Left lung (tissue), 10 donors: Measurements from ENCODE around the gene SYNE2. TPM values are rescaled to one million over a fixed set of nuclear protein-coding genes. Genes with fewer than 3 reads are reported as not detected.
A peak's percentile ranks its signal among the peaks of the same experiment; 100 is the strongest.

Source experiments
- ATAC-seq: fragments of 200-7000 bp; cut with Tn5 transposase; one replicate; pipeline ENCODE4 v1.9.1; 2020; ENCODE audit warnings: moderate library complexity
- DNase-seq, 4 donors: peaks; one replicate each; pipeline ENCODE4 v3.0.0-alpha.2; 2013 to 2020
- H3K27ac ChIP-seq, 2 donors: fragments of 200-600 bp; sonication (generic) in 1 of 2; one replicate each; pipeline versions ENCODE4 v1.5.0 to v1.8.0; 2020 to 2021
- H3K27me3 ChIP-seq, 2 donors: fragments of 200-600 bp; sonication (generic) in 1 of 2; one replicate each; pipeline versions ENCODE4 v1.5.0 to v1.8.0; 2020 to 2021
- H3K36me3 ChIP-seq, 2 donors: fragments of 200-600 bp; sonication (generic) in 1 of 2; one replicate each; pipeline versions ENCODE4 v1.5.0 to v1.8.0; 2020 to 2021
- H3K4me1 ChIP-seq, 2 donors: fragments of 200-600 bp; one replicate each; pipeline ENCODE4 v1.8.0; 2021
- H3K4me3 ChIP-seq, 2 donors: fragments of 200-600 bp; sonication (generic) in 1 of 2; one replicate each; pipeline versions ENCODE4 v1.5.0 to v1.8.0; 2020 to 2021; ENCODE audit warnings: mild to moderate bottlenecking in 1 of 2
- H3K9me3 ChIP-seq, 2 donors: fragments of 200-600 bp; sonication (generic) in 1 of 2; one replicate each; pipeline versions ENCODE4 v1.5.0 to v1.8.0; 2020 to 2021
- CTCF ChIP-seq, 2 donors: fragments of 200-600 bp; sonication (generic) in 1 of 2; IDR thresholded peaks; one replicate each; pipeline versions ENCODE4 v1.5.0 to v1.8.0; 2021; ENCODE audit warnings: antibody characterized with exemption in 2 of 2
- intact Hi-C, 2 donors: fragments of 100-400 bp; cut with DNase I; formaldehyde crosslinking; loops; one replicate each; pipeline versions ENCODE4 v1.11.2 to v1.14.2; 2022
- polyA plus RNA-seq, 6 donors: library from polyadenylated mRNA; unstranded; fragments of 120-200 nt; gene quantifications; one replicate each; pipeline ENCODE4 v1.2.1, GENCODE V29; 2013; ENCODE audit not compliant: insufficient read length in 6 of 6
- total RNA-seq, 2 donors: library from RNA; stranded (reverse); fragmentation: NEBNext Ultra II Directional; extraction: Animal tissue kit (Norgen Biotek cat#: 25700); gene quantifications; one replicate each; pipeline ENCODE4 v1.2.1, GENCODE V29; 2021
- donor health status: DM: no; HTN: yes; CAD: no.
- donor health status: DM: no; HTN: no; CAD: no.

Gene SYNE2
- total and polyA plus RNA-seq, 8 donors: 59.6 to 109 (median 88.5) TPM

DNA sequence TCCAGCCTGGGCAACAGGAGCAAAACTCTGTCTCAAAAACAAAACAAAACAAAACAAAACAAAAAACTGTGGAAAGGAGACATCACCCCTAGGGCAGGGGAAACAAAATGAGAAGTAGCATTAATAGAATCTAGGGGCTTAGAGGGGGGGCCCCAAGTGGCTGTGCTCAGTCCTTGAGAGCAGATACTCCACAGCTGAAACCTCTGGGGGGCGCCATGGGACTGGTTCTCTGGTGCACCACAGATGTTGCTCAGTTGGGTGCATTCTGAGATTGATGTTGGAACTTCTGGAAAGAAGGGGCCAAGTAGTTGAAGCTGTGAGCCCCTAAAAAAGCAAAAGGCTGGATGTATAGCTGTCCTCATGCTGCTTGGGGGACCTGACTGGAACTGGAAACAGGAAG, 11.8 kb upstream of the SYNE2 start:
- TF ChIP-seq CTCF (IDR thresholded peaks at IDR 0.05): no peak
- peaks cover 0 to 11% of the 10 kb centered on the region in 2 donors for H3K9me3 ChIP-seq
- H3K27me3 ChIP-seq: no peaks in the 10 kb centered on the region
- H3K36me3 ChIP-seq: no peaks in the 10 kb centered on the region
- H3K27ac ChIP-seq: no peak overlapping the region
- H3K4me3 ChIP-seq: no peak overlapping the region
- no peaks in the 10 kb centered on the region for H3K4me1 ChIP-seq
- peak in 1 of 4 donors; percentile 35 for DNase-seq
- peak; percentile 47 for ATAC-seq
- intact Hi-C loops: no loop called here

GRCh38 chr14:63843796-63844195, 9.0 kb upstream of the SYNE2 start:
- no peaks in the 10 kb centered on the region for H3K4me1 ChIP-seq
- ATAC-seq (no peak), DNase-seq (no peak)
- H3K9me3 ChIP-seq: peaks cover 0 to 11% of the 10 kb centered on the region in 2 donors
- H3K4me3 ChIP-seq: no peak overlapping the region
- intact Hi-C loops: no loop called here
- H3K27me3 ChIP-seq: no peaks in the 10 kb centered on the region
- H3K27ac ChIP-seq: no peak overlapping the region
- H3K36me3 ChIP-seq: no peaks in the 10 kb centered on the region
- TF ChIP-seq CTCF (IDR thresholded peaks at IDR 0.05): no peak

GRCh38 chr14:63848890-63849289, 3.9 kb upstream of the SYNE2 start:
- ATAC-seq (no peak), DNase-seq (no peak)
- no peak overlapping the region for H3K27ac ChIP-seq
- no peak overlapping the region for H3K4me3 ChIP-seq
- H3K9me3 ChIP-seq: no peaks in the 10 kb centered on the region
- intact Hi-C loops: no loop called here
- no peaks in the 10 kb centered on the region for H3K4me1 ChIP-seq
- no peaks in the 10 kb centered on the region for H3K36me3 ChIP-seq
- no peak for TF ChIP-seq CTCF (IDR thresholded peaks at IDR 0.05)
- peaks cover 0 to 30% of the 10 kb centered on the region in 2 donors for H3K27me3 ChIP-seq

DNA sequence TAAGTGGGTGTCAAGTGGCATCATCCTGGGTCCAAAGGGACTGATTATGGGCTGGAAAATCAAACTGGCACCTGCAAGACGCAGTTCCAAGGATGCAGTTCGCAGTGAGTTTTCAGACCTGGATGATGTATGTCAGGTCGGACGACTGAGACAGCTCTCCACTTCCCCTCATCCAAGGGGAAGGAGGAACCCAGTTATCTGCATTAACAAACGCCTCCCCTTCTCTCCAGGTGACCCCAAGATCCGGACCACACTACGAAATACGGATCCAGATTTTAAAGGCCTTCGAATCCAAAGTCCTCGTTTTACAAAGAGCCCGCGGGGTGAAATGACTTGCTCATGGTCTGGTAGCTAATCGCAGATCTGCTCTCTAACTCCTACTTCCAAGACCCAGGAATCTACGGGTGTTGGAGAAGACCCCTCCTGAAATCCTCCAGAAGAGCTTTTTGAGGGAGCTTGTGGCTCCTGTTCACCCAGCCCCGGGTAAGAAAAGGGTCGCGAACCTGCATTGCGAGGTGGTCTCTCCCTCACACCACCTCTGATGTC, 460 bp upstream of the SYNE2 start:
- Histone ChIP-seq H3K36me3 (no peaks in the 10 kb centered on the region), H3K9me3 (no peaks in the 10 kb centered on the region), H3K27ac (peak overlapping the region; percentile 83 to 91), H3K4me3 (peak overlapping the region; percentile 54 to 63), H3K27me3 (peaks cover 2 to 56% of the 10 kb centered on the region in 2 donors), H3K4me1 (peaks cover 0 to 13% of the 10 kb centered on the region in 2 donors)
- TF ChIP-seq CTCF (IDR thresholded peaks at IDR 0.05): no peak
- intact Hi-C loops: no loop called here
- ATAC-seq (peak; percentile 19), DNase-seq (no peak)

DNA sequence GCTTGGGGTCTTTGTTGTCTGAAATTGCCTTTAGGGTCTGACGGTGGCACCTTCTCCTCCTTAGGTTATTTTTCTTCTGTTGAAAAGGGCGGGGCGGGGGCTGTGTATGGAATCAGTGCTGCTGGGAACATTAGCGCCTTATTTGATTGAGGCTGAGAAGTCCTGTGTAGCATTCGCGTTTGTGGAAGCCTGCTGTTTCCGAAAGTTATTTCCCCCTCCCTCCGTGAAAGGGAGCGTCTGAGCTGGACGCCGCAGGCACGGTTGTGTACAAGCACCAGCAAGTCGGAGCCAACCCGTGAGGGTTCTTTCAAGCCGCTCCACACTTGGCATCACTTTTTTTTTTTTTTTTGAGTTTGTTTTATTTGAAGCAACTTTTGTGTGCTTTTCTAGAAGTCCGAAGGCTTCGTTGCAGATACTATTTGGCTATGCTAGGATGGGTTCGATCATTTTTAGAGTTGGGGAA, 1.1 kb downstream of the SYNE2 start:
- DNase-seq (peak; percentile 52 to 76 (median 66)), ATAC-seq (peak; percentile 61)
- Histone ChIP-seq H3K4me1 (peaks cover 0 to 13% of the 10 kb centered on the region in 2 donors), H3K4me3 (peak overlapping the region; percentile 54 to 63), H3K36me3 (no peaks in the 10 kb centered on the region), H3K27ac (peak overlapping the region; percentile 83 to 91), H3K9me3 (no peaks in the 10 kb centered on the region), H3K27me3 (peaks cover 2 to 56% of the 10 kb centered on the region in 2 donors)
- intact Hi-C loops: no loop called here
- TF ChIP-seq CTCF (IDR thresholded peaks at IDR 0.05): no peak
